ENCODE data around the gene ZNF90.
"Not testable (repeated sequence)": the region's sequence is repeated elsewhere in the genome, so short reads cannot be mapped to it uniquely, and the experiment has no call there.

ZNF90 gene

DNA sequence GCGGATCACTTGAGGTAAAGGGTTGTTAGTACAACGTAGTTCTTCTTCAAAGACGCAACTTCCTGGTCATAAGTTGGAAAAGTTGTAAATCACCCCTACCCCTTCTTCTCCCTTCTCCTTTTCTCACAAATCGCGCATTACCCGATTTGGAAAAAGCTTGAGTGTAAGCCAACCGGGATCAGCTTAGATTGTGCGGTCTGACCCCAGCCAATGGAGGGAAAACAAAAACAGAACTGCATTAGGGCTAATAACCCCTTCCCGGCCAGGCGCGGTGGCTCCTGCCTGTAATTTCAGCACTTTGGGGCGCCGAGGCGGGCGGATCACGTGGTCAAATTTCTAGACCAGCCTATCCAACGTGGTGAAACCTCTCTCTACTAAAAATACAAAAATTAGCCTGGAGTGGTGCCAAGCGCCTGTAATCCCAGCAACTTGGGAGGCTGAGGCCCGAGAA, 806 bp downstream of the ZNF90 start:
- TF ChIP-seq, protein P1, sequence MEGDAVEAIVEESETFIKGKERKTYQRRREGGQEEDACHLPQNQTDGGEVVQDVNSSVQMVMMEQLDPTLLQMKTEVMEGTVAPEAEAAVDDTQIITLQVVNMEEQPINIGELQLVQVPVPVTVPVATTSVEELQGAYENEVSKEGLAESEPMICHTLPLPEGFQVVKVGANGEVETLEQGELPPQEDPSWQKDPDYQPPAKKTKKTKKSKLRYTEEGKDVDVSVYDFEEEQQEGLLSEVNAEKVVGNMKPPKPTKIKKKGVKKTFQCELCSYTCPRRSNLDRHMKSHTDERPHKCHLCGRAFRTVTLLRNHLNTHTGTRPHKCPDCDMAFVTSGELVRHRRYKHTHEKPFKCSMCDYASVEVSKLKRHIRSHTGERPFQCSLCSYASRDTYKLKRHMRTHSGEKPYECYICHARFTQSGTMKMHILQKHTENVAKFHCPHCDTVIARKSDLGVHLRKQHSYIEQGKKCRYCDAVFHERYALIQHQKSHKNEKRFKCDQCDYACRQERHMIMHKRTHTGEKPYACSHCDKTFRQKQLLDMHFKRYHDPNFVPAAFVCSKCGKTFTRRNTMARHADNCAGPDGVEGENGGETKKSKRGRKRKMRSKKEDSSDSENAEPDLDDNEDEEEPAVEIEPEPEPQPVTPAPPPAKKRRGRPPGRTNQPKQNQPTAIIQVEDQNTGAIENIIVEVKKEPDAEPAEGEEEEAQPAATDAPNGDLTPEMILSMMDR (IDR thresholded peaks at IDR 0.05; ENCODE audit: low read length, missing control alignments), result no peak
- peak; percentile 55 for DNase-seq (ENCODE audit: low read depth)
- H3K4me3 ChIP-seq (replicated peaks; ENCODE audit: low read depth, low read length), result peak overlapping the region; percentile 60

GRCh38 chr19:20079476-20079875, 1.7 kb downstream of the ZNF90 start:
- peak; percentile 6 for DNase-seq (ENCODE audit: low read depth)
- H3K4me3 ChIP-seq (replicated peaks; ENCODE audit: low read depth, low read length), result peak overlapping the region; percentile 60
- TF ChIP-seq, protein P1 (IDR thresholded peaks at IDR 0.05; ENCODE audit: low read length, missing control alignments), result no peak

- DNase-seq (ENCODE audit: low read depth), result no peak
- TF ChIP-seq, protein P1 (IDR thresholded peaks at IDR 0.05; ENCODE audit: low read length, missing control alignments), result no peak
- H3K4me3 ChIP-seq (replicated peaks; ENCODE audit: low read depth, low read length), result no peak overlapping the region
Observed at GRCh38 chr19:20080656-20081055, 2.9 kb downstream of the ZNF90 start.

- not testable (repeated sequence) for DNase-seq (ENCODE audit: low read depth); H3K4me3 ChIP-seq (replicated peaks; ENCODE audit: low read depth, low read length)
Observed at GRCh38 chr19:20082232-20082833, 4.5 kb downstream of the ZNF90 start.

DNA sequence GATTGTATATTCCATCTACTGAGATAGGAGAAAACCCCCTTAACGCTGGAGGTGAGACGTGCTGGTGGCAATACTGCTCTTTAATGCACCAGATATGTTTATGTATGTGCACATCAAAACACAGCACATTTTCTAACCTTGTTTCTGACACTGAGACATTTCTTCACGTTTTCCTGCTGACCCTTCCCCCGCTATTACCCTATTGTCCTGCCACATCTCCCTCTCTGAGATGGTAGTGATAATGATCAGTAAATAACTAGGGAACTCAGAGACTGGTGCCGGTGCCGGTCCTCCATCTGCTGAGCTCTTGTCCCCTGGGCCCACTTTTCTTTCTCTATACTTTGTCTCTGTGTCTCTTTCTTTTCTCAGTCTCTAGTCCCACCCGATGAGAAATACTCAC, 5.1 kb downstream of the ZNF90 start:
- not testable (repeated sequence) for DNase-seq (ENCODE audit: low read depth); H3K4me3 ChIP-seq (replicated peaks; ENCODE audit: low read depth, low read length)

DNA sequence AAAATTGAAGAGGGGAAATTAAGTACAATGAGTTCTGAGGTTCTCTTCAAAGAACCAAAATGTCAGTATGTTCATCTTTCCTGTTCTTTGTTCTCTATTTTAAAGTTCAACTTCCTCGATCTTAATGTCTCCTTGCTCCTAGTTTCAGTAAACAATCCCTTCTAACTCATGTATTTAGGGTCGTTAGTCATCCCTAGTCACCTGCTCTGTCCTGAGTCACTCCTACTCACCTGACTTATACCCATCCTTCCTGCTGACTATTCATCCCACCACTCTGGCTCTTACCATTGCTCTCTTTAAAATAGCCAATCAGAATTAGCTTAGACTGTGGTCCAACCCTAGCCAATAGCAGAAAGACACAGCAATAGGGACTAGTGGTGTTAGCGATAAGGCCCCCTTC, 24.3 kb downstream of the ZNF90 start:
- no peak for DNase-seq (ENCODE audit: low read depth)
- H3K4me3 ChIP-seq (replicated peaks; ENCODE audit: low read depth, low read length), result no peak overlapping the region
- TF ChIP-seq, protein P1 (IDR thresholded peaks at IDR 0.05; ENCODE audit: low read length, missing control alignments), result no peak

GRCh38 chr19:20103091-20103740, 25.4 kb downstream of the ZNF90 start:
- no peak for DNase-seq (ENCODE audit: low read depth)
- H3K4me3 ChIP-seq (replicated peaks; ENCODE audit: low read depth, low read length), result no peak overlapping the region
- TF ChIP-seq, protein P1 (IDR thresholded peaks at IDR 0.05; ENCODE audit: low read length, missing control alignments), result no peak

DNA sequence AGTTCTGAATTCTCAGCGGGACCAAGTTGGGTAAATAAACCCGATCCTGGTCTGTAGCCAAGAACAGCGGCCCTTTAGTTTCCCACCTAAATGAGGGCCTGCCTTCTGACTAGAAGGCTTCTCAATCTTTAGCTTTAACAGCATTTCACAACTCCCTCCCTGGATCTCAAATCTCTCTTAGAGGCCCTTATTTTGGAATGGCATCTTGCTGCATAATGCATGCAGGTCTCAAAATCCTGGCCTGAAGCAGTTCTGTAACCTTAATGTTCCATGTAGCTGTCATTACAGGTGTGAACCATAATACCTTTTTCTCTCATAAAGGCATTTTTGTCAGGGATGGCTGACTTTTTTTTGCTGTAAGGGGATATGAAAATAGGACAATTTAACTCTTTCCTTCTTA, 29.5 kb downstream of the ZNF90 start:
- no peak overlapping the region for H3K4me3 ChIP-seq (replicated peaks; ENCODE audit: low read depth, low read length)
- TF ChIP-seq, protein P1 (IDR thresholded peaks at IDR 0.05; ENCODE audit: low read length, missing control alignments), result no peak
- DNase-seq (ENCODE audit: low read depth), result no peak

DNA sequence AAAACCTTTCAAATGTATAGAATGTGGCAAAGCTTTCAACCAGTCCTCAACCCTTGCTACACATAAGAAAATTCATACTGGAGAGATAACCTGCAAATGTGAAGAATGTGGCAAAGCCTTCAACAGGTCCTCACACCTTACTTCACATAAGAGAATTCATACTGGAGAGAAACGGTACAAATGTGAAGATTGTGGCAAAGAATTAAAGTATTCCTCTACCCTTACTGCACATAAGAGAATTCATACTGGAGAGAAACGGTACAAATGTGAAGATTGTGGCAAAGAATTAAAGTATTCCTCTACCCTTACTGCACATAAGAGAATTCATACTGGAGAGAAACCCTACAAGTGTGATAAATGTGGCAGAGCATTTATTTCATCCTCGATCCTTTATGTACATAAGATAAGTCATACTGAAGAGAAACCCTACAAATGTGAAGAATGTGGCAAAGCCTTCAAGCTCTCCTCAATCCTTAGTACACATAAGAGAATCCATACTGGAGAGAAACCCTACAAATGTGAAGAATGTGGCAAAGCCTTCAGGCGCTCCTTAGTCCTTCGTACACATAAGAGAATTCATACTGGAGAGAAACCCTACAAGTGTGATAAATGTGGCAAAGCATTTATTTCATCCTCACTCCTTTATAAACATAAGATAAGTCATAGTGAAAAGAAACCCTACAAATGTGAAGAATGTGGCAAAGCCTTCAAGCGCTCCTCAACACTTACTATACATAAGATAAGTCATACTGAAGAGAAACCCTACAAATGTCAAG, 40.5 kb downstream of the ZNF90 start:
- DNase-seq (ENCODE audit: low read depth); H3K4me3 ChIP-seq (replicated peaks; ENCODE audit: low read depth, low read length): not testable (repeated sequence)

Measured in fibroblast of pulmonary artery (primary cell).